HCT116 (cell line): ENCODE results near the gene CLEC4C. TPM values are rescaled to one million over a fixed set of nuclear protein-coding genes. Genes with fewer than 3 reads are reported as not detected.
"Not testable (repeated sequence)": the region's sequence is repeated elsewhere in the genome, so short reads cannot be mapped to it uniquely, and the experiment has no call there.

Source experiments
- ATAC-seq: fragments of 200-7000 bp; cut with Tn5 transposase; 2 replicates; pipeline ENCODE4 v1.9.1; 2020; ENCODE audit warnings: mild to moderate bottlenecking, moderate library complexity
- BruUV-seq: library from RNA; stranded (reverse); fragments of 400-500 nt; replicated peaks from 2 replicates; lab custom pipeline; 2021; lab: Mats Ljungman, UMichigan
- CTCF ChIA-PET: fragments of 300-600 bp; sonication (Branson Sonifier 250); formaldehyde crosslinking; loops from one replicate; lab custom pipeline; 2021; ENCODE audit warnings: antibody characterized with exemption; lab: Charles Lee
- POLR2A ChIA-PET: fragments of 300-600, 350-600 bp; sonication (Branson Sonifier 250); formaldehyde crosslinking; loops from one replicate; lab custom pipeline; 2021; ENCODE audit warnings: antibody characterized with exemption; lab: Charles Lee
- RAD21 ChIA-PET, 2 experiments: fragments of 300-600 bp; sonication (Branson Sonifier 250); formaldehyde crosslinking; loops; one replicate each; lab custom pipeline; 2023; ENCODE audit warnings: low total read pairs in 2 of 2; ENCODE audit not compliant: uncharacterized antibody in 2 of 2, unreplicated experiment in 2 of 2, low non-redundant PET in 1 of 2; lab: Charles Lee
- DNase-seq: peaks from one replicate; pipeline ENCODE4 v3.0.0-alpha.2; 2010; ENCODE audit warnings: low read depth, low spot score
- H2AFZ ChIP-seq: fragments of 200-600 bp; shearing (Covaris generic), sonication (generic); 2 replicates; pipeline ENCODE4 v1.6.1; 2017; ENCODE audit warnings: low read depth, mixed run types, mixed read lengths, antibody characterized with exemption, low read length; ENCODE audit not compliant: poor library complexity, severe bottlenecking
- H3K27ac ChIP-seq: 2 replicates; pipeline ENCODE4 v1.5.1; 2012; ENCODE audit warnings: low read depth, low read length
- H3K27me3 ChIP-seq: fragments of 200-600 bp; sonication (generic); 2 replicates; pipeline ENCODE4 v1.6.1; 2016; ENCODE audit warnings: mixed run types, low read length, mixed read lengths; ENCODE audit not compliant: insufficient read depth
- H3K36me3 ChIP-seq, 2 experiments: fragments of 200-500 bp in 1 of 2; fragments of 200-600 bp in 1 of 2; sonication (Bioruptor generic) in 1 of 2; sonication (generic) in 1 of 2; 2 replicates each; pipeline versions ENCODE4 v1.5.1 to v1.6.1; 2014 to 2016; ENCODE audit warnings: low read length in 2 of 2, inconsistent platforms in 1 of 2, mixed read lengths in 1 of 2, mixed run types in 1 of 2; ENCODE audit not compliant: insufficient read depth in 2 of 2, control insufficient read depth in 1 of 2
- H3K4me1 ChIP-seq, 2 experiments: fragments of 200-600 bp in 1 of 2; sonication (generic) in 1 of 2; 2 replicates each; pipeline versions ENCODE4 v1.5.1 to v1.6.1; 2012 to 2017; ENCODE audit warnings: low read length in 2 of 2, inconsistent platforms in 1 of 2, mild to moderate bottlenecking in 1 of 2, mixed read lengths in 1 of 2, mixed run types in 1 of 2, moderate library complexity in 1 of 2; ENCODE audit not compliant: insufficient read depth in 2 of 2, control insufficient read depth in 1 of 2
- H3K4me2 ChIP-seq: fragments of 200-600 bp; sonication (generic); 2 replicates; pipeline ENCODE4 v1.6.1; 2017; ENCODE audit warnings: mixed run types, low read length, mixed read lengths
- H3K4me3 ChIP-seq, 2 experiments: fragments of 200-600 bp in 1 of 2; sonication (generic) in 1 of 2; replicated peaks in 1 of 2; 2 replicates each; pipeline ENCODE4 v1.5.1; 2011 to 2016; ENCODE audit warnings: low read length in 2 of 2, control low read depth in 1 of 2, low read depth in 1 of 2, mild to moderate bottlenecking in 1 of 2, mixed read lengths in 1 of 2, mixed run types in 1 of 2
- H3K79me2 ChIP-seq: fragments of 200-600 bp; sonication (generic); 2 replicates; pipeline ENCODE4 v1.6.1; 2017; ENCODE audit warnings: mild to moderate bottlenecking, mixed run types, low read length, moderate library complexity, mixed read lengths; ENCODE audit not compliant: insufficient read depth
- H3K9ac ChIP-seq: fragments of 200-600 bp; sonication (generic); 2 replicates; pipeline ENCODE4 v1.6.1; 2016; ENCODE audit warnings: low read length, mixed read lengths
- H3K9me2 ChIP-seq: fragments of 200-600 bp; sonication (generic), shearing (Covaris generic); 2 replicates; pipeline ENCODE4 v1.6.1; 2017; ENCODE audit warnings: mixed run types, mild to moderate bottlenecking, moderate library complexity; ENCODE audit not compliant: insufficient read depth
- H3K9me3 ChIP-seq, 2 experiments: fragments of 200-500 bp in 1 of 2; fragments of 200-600 bp in 1 of 2; sonication (Bioruptor generic) in 1 of 2; sonication (generic) in 1 of 2; 2 replicates each; pipeline ENCODE4 v1.6.1; 2014 to 2017; ENCODE audit warnings: low read length in 2 of 2, mixed read lengths in 2 of 2, inconsistent platforms in 1 of 2, low read depth in 1 of 2, mild to moderate bottlenecking in 1 of 2, mixed run types in 1 of 2, moderate library complexity in 1 of 2; ENCODE audit not compliant: control insufficient read depth in 1 of 2, insufficient read depth in 1 of 2
- H4K20me1 ChIP-seq: fragments of 200-600 bp; sonication (generic), shearing (Covaris generic); 2 replicates; pipeline ENCODE4 v1.6.1; 2017; ENCODE audit warnings: mixed run types, mild to moderate bottlenecking, moderate library complexity; ENCODE audit not compliant: insufficient read depth
- CBX3 ChIP-seq: IDR thresholded peaks from 2 replicates; pipeline ENCODE4 v1.6.1; 2012; ENCODE audit warnings: low read depth
- CEBPB ChIP-seq: IDR thresholded peaks from 2 replicates; pipeline ENCODE4 v1.6.1; 2012; ENCODE audit warnings: low read depth
- EZH2 ChIP-seq: fragments of 200-600 bp; sonication (generic); IDR thresholded peaks from 2 replicates; pipeline ENCODE4 v1.6.1; 2017; ENCODE audit warnings: antibody characterized with exemption, mixed run types
- EZH2phosphoT487 ChIP-seq: fragments of 200-600 bp; IDR thresholded peaks from 2 replicates; pipeline ENCODE4 v1.6.1; 2018; ENCODE audit warnings: antibody characterized with exemption, borderline replicate concordance
- POLR2A ChIP-seq: IDR thresholded peaks from 2 replicates; pipeline ENCODE4 v1.7.0; 2011; ENCODE audit warnings: borderline replicate concordance; ENCODE audit not compliant: insufficient read depth, insufficient read length; ENCODE audit errors: extremely low read depth
- RAD21 ChIP-seq: IDR thresholded peaks from 2 replicates; pipeline ENCODE4 v1.6.1; 2012; ENCODE audit warnings: low read depth, mild to moderate bottlenecking
- TCF7L2 ChIP-seq: IDR thresholded peaks from 2 replicates; pipeline ENCODE4 v1.7.0; 2011; ENCODE audit warnings: borderline replicate concordance, inconsistent platforms; ENCODE audit not compliant: insufficient read depth, insufficient read length; ENCODE audit errors: extremely low read depth
- YY1 ChIP-seq: IDR thresholded peaks from 2 replicates; pipeline ENCODE4 v1.6.1; 2011; ENCODE audit warnings: low read length, low read depth, moderate library complexity, mild to moderate bottlenecking; ENCODE audit not compliant: insufficient replicate concordance; ENCODE audit errors: extremely low read depth
- ZFX ChIP-seq: fragments of 450-650 bp; IDR thresholded peaks from 2 replicates; pipeline ENCODE4 v1.6.1; 2017
- ZNF274 ChIP-seq: fragments of 200-500 bp; sonication (Bioruptor generic); IDR thresholded peaks from 2 replicates; pipeline ENCODE4 v1.6.1; 2014; ENCODE audit warnings: mild to moderate bottlenecking, low read depth, low read length, inconsistent platforms
- intact Hi-C: fragments of 100-400 bp; cut with micrococcal nuclease; formaldehyde crosslinking; loops from 2 replicates; pipeline ENCODE4 v1.10.0; 2022
- total RNA-seq: library from RNA; stranded (reverse); gene quantifications from one replicate; pipeline ENCODE4 v1.2.1, GENCODE V29; 2021; ENCODE audit not compliant: unreplicated experiment
- TF ChIP-seq, protein P1 (sequence below): IDR thresholded peaks from 2 replicates; pipeline ENCODE4 v1.6.1; 2012; ENCODE audit warnings: low read depth
- TF ChIP-seq, protein P2 (sequence below): IDR thresholded peaks from 2 replicates; pipeline ENCODE4 v1.6.1; 2012

Gene CLEC4C
- total RNA-seq, 1 experiment from 2014 or later: not detected

DNA sequence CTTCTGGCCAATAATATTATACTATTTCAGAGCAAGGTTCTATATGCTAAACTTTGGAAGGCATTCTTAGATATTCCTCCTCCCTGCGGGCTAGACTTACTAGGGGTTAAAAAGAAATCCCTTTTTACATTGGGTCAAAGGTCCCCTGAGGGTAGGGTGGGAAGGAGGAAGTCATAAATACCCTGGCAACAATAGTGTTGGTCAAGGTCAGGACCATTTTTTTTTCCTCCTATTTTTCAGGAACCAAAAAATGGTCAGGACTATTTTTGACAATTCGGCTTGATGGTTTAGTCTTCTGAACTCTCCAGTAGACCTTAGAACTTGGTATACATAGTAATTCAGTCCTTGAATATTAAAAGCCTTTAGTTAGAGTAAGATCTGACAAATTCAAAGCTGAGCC is 37.5 kb upstream of the CLEC4C start:
- Histone ChIP-seq H3K27ac (no peak overlapping the region), H3K4me2 (no peak overlapping the region), H3K9me3 (no peaks in the 10 kb centered on the region), H2AFZ (no peak overlapping the region), H3K4me3 (no peak overlapping the region), H4K20me1 (no peaks in the 10 kb centered on the region), H3K36me3 (no peaks in the 10 kb centered on the region), H3K4me1 (no peaks in the 10 kb centered on the region), H3K9me2 (no peaks in the 10 kb centered on the region), H3K9ac (no peak overlapping the region), H3K79me2 (no peaks in the 10 kb centered on the region), H3K27me3 (no peaks in the 10 kb centered on the region)
- no peak for ATAC-seq
- RAD21 ChIA-PET: no interaction called here
- BruUV-seq: no TSS peak
- POLR2A ChIA-PET: no interaction called here
- TF ChIP-seq ZFX: no peak
- TF ChIP-seq ZNF274: no peak
- no peak for DNase-seq
- intact Hi-C loops: no loop called here
- CTCF ChIA-PET: no interaction called here

DNA sequence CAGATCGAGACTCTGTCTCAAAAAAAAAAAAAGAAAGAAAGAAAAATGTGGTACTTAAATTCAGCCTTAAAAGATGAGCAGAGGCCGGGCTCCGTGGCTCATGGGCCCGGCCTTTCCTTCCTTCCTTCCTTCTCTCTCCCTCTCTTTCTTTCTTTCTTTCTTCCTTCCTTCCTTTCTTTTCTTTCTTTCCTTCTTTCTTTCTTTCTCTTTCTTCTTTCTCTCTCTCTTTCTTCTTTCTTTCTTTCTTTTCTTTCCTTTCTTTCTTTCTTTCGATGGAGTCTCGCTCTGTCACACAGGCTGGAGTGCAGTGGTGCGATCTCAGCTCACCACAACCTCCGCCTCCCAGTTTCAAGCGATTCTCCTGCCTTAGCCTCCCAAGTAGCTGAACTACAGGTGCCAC is 36.3 kb upstream of the CLEC4C start:
- H3K9me2 ChIP-seq, ATAC-seq, H4K20me1 ChIP-seq, BruUV-seq, CTCF ChIA-PET, H3K9ac ChIP-seq, intact Hi-C loops, H3K9me3 ChIP-seq, H3K4me3 ChIP-seq, H3K4me1 ChIP-seq, H3K4me2 ChIP-seq, H3K27ac ChIP-seq, H3K36me3 ChIP-seq, H3K27me3 ChIP-seq, H3K79me2 ChIP-seq, POLR2A ChIA-PET, RAD21 ChIA-PET, DNase-seq, H2AFZ ChIP-seq: not testable (repeated sequence)

DNA sequence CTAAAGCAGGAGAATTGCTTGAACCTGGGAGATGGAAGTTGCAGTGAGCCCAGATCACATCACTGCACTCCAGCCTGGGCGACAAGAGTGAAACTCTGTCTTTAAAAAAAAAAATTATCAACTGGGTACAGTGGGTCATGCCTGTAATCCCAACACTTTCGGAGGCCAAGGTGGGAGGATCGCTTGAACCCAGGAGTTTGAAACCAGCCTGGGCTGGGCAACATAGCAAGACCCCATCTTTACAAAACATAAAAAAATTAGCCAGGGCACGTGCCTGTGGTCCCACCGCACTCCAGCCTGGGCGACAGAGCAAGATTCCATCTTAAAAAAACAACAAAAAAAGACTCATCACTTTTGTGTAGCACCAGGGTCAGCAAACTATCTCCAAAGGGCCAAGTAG is 34.9 kb upstream of the CLEC4C start:
- BruUV-seq: no TSS peak
- H3K4me1 ChIP-seq: no peaks in the 10 kb centered on the region
- no peak overlapping the region for H3K4me3 ChIP-seq
- H3K9ac ChIP-seq: no peak overlapping the region
- DNase-seq: no peak
- RAD21 ChIA-PET: no interaction called here
- CTCF ChIA-PET: no interaction called here
- H3K36me3 ChIP-seq: no peaks in the 10 kb centered on the region
- no peaks in the 10 kb centered on the region for H4K20me1 ChIP-seq
- ATAC-seq: no peak
- intact Hi-C loops: no loop called here
- no peaks in the 10 kb centered on the region for H3K9me2 ChIP-seq
- POLR2A ChIA-PET: no interaction called here
- no peaks in the 10 kb centered on the region for H3K79me2 ChIP-seq
- H2AFZ ChIP-seq: no peak overlapping the region
- H3K9me3 ChIP-seq: no peaks in the 10 kb centered on the region
- no peak overlapping the region for H3K4me2 ChIP-seq
- no peaks in the 10 kb centered on the region for H3K27me3 ChIP-seq
- no peak overlapping the region for H3K27ac ChIP-seq
- TF ChIP-seq CEBPB (no peak), CBX3 (no peak), YY1 (no peak), RAD21 (no peak), TCF7L2 (no peak), POLR2A (no peak), EZH2phosphoT487 (no peak), EZH2 (no peak)
- TF ChIP-seq, protein P1, sequence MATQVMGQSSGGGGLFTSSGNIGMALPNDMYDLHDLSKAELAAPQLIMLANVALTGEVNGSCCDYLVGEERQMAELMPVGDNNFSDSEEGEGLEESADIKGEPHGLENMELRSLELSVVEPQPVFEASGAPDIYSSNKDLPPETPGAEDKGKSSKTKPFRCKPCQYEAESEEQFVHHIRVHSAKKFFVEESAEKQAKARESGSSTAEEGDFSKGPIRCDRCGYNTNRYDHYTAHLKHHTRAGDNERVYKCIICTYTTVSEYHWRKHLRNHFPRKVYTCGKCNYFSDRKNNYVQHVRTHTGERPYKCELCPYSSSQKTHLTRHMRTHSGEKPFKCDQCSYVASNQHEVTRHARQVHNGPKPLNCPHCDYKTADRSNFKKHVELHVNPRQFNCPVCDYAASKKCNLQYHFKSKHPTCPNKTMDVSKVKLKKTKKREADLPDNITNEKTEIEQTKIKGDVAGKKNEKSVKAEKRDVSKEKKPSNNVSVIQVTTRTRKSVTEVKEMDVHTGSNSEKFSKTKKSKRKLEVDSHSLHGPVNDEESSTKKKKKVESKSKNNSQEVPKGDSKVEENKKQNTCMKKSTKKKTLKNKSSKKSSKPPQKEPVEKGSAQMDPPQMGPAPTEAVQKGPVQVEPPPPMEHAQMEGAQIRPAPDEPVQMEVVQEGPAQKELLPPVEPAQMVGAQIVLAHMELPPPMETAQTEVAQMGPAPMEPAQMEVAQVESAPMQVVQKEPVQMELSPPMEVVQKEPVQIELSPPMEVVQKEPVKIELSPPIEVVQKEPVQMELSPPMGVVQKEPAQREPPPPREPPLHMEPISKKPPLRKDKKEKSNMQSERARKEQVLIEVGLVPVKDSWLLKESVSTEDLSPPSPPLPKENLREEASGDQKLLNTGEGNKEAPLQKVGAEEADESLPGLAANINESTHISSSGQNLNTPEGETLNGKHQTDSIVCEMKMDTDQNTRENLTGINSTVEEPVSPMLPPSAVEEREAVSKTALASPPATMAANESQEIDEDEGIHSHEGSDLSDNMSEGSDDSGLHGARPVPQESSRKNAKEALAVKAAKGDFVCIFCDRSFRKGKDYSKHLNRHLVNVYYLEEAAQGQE: no peak
- TF ChIP-seq, protein P2, sequence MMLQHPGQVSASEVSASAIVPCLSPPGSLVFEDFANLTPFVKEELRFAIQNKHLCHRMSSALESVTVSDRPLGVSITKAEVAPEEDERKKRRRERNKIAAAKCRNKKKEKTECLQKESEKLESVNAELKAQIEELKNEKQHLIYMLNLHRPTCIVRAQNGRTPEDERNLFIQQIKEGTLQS: no peak
